ENCODE measurements around the gene S100PBP. TPM values are rescaled to one million over a fixed set of nuclear protein-coding genes. Genes with fewer than 3 reads are reported as not detected.

Gene S100PBP
- total RNA-seq, 1 donor from 2014 or later: 66.1 TPM

- no peak for DNase-seq (ENCODE audit: low spot score, unreplicated experiment)
- Mint-ChIP-seq H3K9me3 (ENCODE audit: low read depth) (peaks cover 3% of the 10 kb centered on the region), H3K27me3 (peaks cover 14% of the 10 kb centered on the region), H3K4me1 (ENCODE audit: low read depth) (no peaks in the 10 kb centered on the region), H3K27ac (no peak overlapping the region), H3K36me3 (ENCODE audit: insufficient read depth) (no peaks in the 10 kb centered on the region), H3K4me3 (ENCODE audit: low read depth) (no peak overlapping the region)
- TF ChIP-seq CTCF (IDR thresholded peaks at IDR 0.05; ENCODE audit: unreplicated experiment): no peak
Observed at GRCh38 chr1:32906654-32907053, 89.2 kb downstream of the S100PBP start.

- Mint-ChIP-seq H3K27me3 (peaks cover 9% of the 10 kb centered on the region), H3K9me3 (ENCODE audit: low read depth) (peaks cover 3% of the 10 kb centered on the region), H3K27ac (no peak overlapping the region)
Observed at GRCh38 chr1:32907435-32907834, 90.0 kb downstream of the S100PBP start.

More at GRCh38 chr1:32907435-32907834, 90.0 kb downstream of the S100PBP start:
- no peak for TF ChIP-seq CTCF (IDR thresholded peaks at IDR 0.05; ENCODE audit: unreplicated experiment)
- no peak for DNase-seq (ENCODE audit: low spot score, unreplicated experiment)
- Mint-ChIP-seq H3K4me1 (ENCODE audit: low read depth) (no peaks in the 10 kb centered on the region), H3K36me3 (ENCODE audit: insufficient read depth) (no peaks in the 10 kb centered on the region), H3K4me3 (ENCODE audit: low read depth) (no peak overlapping the region)

Other genes starting within 250 kb of the S100PBP start
- 49.4 and 50.1 TPM in 2 replicates for gene ZBTB8OS, start 167.1 kb upstream of the S100PBP start, total RNA-seq
- 426 and 432 TPM in 2 replicates for gene RBBP4, start 166.4 kb upstream of the S100PBP start, total RNA-seq
- 0.40 TPM in 1 of 2 replicates, not detected in the other for gene SYNC, start 114.9 kb upstream of the S100PBP start, total RNA-seq
- 101 and 110 TPM in 2 replicates for gene YARS1, start 295 bp upstream of the S100PBP start, total RNA-seq
- 6.3 and 7.8 TPM in 2 replicates for gene FNDC5, start 53.3 kb downstream of the S100PBP start, total RNA-seq
- 0.96 and 1.1 TPM in 2 replicates for gene HPCA, start 68.8 kb downstream of the S100PBP start, total RNA-seq
- 23.2 and 27.0 TPM in 2 replicates for gene TMEM54, start 83.7 kb downstream of the S100PBP start, total RNA-seq
- gene RNF19B, start 147.2 kb downstream of the S100PBP start, total RNA-seq: 14.2 and 16.4 TPM in 2 replicates
- gene AK2, start 219.2 kb downstream of the S100PBP start, total RNA-seq: 115 and 116 TPM in 2 replicates